HG03460 (cell line): ENCODE results near the gene EPHA6.
A peak's percentile ranks its signal among the peaks of the same experiment; 100 is the strongest.

Experiments used
- ATAC-seq: cut with Tn5 transposase; IDR thresholded peaks from one replicate; pipeline ENCODE4 v1.9.1; 2021; ENCODE audit not compliant: unreplicated experiment

EPHA6 gene

DNA sequence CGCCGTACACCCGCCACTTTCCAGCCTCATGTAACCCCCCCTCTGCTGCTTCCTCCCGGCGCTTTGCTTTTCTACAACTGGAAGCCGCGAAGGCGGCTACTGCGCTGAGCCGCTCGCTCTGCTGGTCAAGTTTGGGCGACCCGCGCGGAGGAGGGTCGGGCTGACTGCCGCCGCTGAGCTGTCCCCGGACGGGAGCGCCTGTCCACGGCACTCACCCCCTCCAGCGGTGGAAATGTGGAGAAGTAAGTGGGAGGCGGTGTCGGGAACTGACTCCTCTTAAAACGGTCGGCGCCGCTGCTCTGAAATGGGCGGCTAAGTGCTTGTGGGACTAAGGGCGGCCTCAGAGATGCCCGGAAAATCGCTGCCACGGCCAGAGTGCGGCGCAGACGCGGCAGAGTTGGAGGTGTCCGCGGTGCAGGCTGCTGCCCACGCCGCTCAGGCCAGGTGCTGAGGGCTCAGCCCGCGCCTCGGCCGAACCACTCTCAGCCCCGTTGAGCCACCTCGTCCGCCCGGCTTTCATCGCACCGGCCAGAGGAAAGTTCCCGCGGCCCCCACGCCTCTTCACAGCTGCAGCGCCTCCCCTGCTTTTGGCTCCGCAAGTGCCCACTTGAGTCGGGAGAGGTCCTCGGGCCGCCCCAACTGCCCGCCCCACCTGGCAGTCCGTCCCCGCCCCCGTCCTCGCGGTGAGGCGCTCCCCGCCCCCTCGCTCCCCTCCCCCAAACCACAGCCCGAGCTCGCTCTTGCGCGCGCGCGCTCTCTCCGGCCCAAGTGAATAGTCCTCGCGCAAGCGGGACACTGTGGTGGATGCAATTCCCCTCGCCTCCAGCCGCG, at the start of gene EPHA6:
TSS of gene EPHA6 (plus strand) at position 775 of the 831 bp plus-strand sequence.
- peak; percentile 26 for ATAC-seq

- ATAC-seq = no peak
Observed at GRCh38 chr3:96776818-96777217, 37.6 kb upstream of the EPHA6 start.

DNA sequence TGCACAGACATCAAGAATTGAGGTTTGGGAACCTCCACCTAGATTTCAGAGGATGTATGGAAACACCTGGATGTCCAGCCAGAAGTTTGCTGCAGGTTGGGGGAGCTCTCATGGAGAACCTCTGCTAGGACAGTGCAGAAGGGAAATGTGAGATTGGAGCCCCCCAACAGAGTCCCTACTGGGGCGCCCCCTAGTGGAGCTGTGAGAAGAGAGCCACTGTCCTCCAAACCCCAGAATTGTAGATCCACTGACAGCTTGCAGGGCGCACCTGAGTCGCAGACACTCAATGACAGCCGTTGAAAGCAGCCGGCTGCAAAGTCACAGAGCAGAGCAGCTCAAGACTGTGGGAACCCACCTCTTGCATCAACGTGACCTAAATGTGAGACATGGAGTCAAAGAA, 34.6 kb upstream of the EPHA6 start:
- ATAC-seq = no peak

- no peak for ATAC-seq
Observed at GRCh38 chr3:96796101-96796500, 18.3 kb upstream of the EPHA6 start.

DNA sequence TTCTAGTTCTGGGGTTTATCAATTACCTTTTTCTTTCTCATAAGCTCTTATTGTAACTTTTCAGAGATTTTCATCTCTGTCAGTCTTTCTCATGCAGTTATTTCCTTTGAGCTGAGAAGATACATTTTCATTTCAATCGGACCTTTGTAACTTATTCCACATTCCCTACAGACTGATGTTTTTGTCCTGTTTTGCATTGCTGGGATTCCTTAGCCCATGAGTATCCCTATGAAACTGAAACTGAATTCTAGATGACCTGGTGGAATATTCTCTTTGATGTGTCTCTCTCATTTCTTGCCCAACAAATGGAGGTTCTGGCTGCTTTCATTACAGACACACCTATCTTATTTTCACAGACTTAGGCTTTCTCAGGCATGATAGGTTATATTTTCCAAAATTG, 10.5 kb upstream of the EPHA6 start:
- no peak for ATAC-seq

- ATAC-seq = no peak
Observed at GRCh38 chr3:96806341-96806740, 8.1 kb upstream of the EPHA6 start.

- ATAC-seq = peak; percentile 98
Observed at GRCh38 chr3:96813134-96813819, 1.1 kb upstream of the EPHA6 start.

DNA sequence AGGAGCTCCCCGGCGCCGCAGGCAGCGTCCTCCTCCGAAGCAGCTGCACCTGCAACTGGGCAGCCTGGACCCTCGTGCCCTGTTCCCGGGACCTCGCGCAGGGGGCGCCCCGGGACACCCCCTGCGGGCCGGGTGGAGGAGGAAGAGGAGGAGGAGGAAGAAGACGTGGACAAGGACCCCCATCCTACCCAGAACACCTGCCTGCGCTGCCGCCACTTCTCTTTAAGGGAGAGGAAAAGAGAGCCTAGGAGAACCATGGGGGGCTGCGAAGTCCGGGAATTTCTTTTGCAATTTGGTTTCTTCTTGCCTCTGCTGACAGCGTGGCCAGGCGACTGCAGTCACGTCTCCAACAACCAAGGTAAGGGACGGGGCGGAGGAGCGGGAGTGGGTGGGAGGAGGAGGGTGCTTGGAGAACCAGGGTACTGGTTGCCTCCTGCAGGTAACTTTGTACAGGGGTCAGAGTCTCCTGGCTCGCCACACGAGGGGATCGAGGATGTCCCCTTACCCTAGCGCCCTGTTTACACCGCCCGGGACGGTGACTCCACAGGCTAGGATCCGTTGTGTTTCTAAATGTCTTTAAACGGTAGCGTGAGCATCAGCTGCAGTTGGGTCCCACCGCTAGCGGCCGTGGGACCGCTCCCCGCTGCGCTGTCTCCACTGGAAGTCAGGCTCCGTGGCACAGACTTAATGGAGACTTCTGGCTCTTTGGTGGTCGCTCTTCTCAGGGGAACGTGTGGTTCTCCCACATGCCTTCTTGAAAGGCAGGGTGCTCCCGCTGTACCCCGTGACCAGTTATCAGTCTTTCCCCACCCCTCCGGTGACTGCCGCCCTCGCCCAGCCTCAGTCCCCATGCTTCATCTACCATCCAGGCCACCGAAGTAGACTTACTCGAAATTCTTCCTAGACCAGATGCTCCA, 515 bp downstream of the EPHA6 start:
- no peak for ATAC-seq

DNA sequence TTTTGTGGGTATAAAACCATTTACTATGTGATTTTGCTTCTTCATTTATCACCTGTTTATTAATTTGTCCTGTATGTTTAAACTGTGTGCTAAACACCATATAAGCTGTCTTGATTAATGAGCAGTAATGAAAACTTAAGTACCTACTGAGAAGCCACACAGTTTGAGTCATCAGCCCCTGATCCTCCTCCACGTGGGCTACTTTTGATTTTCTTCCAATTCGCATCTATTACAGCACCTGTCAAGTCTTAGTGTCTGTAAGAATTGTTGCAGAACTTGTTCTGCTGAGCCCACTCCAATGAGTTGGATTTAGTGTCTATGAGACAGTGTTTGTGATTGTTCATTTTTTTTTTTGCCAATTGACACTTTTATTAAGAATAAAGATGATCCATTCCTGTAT, 16.8 kb downstream of the EPHA6 start:
- no peak for ATAC-seq

DNA sequence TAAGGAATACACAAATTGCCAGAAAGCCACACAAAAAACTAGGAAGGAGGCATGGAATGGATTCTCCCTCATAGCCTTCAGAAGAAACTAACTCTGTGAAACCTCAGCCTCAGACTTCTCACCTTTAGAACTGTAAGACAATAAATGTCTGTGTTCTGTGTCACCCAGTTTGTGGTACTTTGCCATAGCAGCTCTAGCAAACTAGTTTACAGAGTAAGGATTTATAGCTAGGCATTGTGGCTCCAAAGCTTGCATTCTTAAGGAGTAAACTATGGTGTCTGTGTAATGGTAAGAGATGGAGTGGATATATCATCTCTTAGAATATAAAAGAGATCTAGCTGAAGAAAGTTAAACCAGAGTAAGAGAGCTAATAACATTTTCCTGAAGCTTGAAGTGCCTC, 18.9 kb downstream of the EPHA6 start:
- ATAC-seq = no peak

DNA sequence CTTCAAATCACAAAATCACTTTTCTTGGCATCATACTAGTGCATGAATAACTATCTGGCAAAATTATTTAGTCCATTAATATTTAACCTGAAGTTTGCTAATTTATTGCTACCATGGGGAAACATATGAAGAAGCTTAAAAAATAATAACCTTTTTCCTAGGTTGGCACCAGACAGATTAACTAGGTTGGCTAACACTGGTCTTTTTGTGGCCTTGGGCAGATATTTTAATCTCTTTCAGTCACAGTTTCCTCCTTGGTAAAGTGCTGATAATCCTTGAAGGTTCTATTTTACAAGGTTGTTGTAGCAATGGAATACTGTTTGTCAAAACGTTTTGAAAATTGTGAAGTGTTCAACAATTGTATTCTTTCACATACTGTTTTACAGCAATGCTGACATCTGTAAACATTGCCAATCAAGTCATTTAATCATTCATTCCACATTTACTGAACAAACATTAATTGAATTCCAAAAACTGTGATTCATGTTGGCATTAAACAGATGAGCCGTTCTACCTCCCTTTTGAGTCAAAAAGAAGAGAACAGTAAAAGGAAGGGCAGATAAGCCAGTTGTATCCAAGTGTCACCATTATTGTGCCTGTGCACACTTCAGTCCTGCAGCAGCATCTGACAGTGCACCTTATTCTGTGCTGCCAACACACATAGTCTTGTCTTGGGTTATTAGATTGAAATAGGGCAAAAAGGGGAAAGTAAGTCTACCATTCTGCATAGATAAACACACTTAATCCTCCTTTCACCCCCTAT, 21.9 kb downstream of the EPHA6 start:
- no peak for ATAC-seq

DNA sequence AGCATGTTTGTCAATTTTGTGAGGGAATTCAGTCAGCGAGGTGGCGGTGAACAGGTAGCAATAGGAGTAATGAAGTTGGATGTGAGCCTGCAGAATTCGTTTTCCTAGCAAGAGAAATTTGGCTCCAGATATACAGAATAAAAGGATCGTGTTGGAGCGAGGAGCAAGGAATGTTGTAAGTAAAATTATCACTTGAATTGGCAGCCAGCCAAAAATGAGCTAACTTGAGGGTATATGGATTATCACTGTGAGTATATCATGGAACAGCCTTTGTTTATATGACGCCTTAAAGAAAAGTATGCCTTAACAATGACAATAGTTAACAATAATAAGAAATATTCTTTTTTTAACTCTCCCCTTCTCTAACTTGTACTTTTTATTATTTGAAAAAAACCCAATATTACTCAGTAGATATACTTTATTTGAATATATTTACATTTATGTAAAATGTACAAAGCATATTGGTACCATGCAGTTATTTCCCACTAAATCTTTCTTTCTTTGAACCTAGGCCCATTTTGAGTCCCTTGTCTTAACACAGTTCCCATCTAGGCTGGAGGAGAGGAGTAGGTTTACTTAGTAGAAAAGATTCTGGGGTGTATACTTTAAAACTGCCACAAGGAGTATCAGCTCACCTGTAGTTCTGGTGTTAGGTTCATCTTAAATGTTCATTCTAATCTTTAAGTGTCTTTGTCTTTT, 29.3 kb downstream of the EPHA6 start:
- ATAC-seq = no peak

DNA sequence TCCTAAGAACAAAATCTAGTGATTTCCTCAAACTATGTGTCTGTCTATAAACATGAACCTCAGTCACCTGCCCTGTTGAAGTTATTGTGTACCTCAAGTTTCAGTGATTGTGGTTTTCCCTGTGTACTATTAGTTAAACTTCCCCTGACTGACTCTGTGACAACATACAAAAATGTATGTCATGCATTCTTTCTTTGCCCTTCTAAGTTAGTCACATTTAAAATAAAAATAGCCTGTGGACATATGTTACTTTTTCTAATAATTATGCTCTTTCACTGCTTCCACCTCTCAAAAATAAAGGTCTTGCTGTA, 29.8 kb downstream of the EPHA6 start:
- no peak for ATAC-seq

DNA sequence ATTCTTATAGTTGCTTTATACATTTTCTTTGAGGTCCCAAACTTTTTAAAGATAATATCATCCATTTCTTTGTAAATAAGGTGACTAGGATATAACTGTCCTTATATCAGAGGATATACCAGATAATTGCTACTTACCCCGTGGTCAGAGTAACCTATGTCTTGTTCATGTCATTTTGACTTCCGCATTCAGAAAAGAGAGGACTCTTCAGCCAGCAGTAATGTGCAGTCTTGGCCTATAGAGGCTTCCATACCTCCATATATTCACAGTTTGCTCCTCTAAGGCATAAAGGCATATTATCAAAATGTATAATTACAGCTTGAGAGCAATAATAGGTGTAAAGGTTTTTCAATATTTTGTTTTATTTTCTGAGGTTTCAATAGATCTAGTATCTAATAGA, 38.5 kb downstream of the EPHA6 start:
- ATAC-seq = no peak

- ATAC-seq = no peak
Observed at GRCh38 chr3:96860882-96861281, 46.5 kb downstream of the EPHA6 start.

DNA sequence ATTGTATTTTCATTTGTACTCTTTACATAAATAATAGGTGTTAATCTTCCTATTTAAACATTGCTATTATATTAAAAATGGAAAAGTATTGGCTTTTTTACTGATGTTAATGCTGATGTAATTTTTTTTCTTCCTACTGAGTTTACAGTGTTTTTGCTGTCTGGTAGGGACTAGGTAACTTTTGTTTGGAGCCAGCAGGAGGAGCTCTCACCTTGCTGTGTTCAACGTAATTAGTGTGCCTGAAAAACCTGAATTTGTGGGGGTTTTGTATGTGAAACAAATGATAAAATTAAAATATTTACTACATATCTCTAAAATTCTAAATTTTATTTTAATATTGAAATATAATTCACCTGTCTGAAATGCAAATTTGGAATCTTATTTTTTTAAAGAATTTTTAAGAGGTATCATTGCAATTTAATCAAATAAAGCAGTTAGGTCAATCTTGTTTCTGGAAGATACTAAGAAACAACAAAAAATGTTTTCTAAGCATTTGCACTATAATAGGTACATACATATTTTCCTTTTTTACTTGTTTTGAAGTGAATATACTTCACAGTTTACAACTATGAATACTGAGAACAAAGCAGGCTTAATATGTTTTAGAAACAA, 48.8 kb downstream of the EPHA6 start:
- no peak for ATAC-seq

DNA sequence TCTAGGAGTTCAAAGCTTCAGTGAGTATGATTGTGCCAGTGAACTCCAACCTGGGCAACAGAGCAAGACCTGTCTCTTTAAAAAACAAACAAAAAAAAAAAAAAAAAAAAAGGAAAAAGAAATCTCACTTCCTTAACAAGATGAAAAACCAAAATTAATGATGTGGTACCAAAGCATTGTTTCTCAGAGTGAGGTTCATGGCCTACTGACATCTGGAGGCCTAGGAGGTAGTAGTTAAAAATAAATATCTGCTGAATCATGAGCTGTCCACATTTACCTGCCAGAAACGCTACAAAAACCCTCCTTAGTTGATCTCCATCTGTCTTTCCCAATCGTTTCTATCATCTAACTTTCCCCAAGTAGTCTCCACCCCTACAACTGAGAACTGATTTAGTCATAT, 51.2 kb downstream of the EPHA6 start:
- no peak for ATAC-seq

- no peak for ATAC-seq
Observed at GRCh38 chr3:96869316-96869715, 54.9 kb downstream of the EPHA6 start.

DNA sequence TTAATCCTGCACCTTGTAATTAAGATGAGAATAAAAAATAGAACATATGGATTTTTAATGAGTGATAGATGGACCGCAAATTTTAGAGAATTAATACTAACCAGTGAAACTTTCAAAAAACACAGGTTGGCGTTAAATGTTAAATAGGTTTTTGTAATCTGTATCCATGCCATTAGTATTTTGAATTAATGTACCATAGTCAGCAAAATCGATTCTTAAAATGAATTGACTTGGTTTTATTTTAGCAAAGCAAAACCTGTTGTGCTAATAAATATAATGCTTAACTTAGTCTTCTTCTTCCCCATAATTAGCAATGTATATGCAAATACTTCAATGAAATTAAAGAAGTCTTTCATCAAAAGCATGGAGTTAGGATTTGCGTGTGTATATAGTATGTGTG, 63.1 kb downstream of the EPHA6 start:
- ATAC-seq = no peak

DNA sequence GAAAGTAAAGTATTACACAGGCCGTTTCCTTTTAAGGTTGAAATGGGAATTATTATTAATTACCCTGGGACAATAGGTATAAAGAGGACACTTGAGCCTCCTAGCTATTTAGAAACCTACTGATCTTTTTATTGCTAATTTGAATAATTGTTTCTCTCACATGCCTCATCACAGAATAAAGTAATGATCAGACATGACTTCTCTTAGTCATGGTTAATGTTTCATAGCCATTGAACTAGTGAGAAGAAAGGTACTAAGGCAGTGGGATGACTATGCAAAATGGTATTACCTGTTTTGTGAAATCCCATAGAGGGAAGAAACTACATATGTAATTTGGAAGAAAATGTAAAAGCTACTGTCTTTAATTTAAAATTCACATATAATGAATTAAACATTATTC, 85.6 kb downstream of the EPHA6 start:
- ATAC-seq = no peak
